ENCODE data around the gene PCSK1N. TPM values are rescaled to one million over a fixed set of nuclear protein-coding genes. Genes with fewer than 3 reads are reported as not detected.
"Not testable (repeated sequence)": the region's sequence is repeated elsewhere in the genome, so short reads cannot be mapped to it uniquely, and the experiment has no call there.

Gene PCSK1N, protein sequence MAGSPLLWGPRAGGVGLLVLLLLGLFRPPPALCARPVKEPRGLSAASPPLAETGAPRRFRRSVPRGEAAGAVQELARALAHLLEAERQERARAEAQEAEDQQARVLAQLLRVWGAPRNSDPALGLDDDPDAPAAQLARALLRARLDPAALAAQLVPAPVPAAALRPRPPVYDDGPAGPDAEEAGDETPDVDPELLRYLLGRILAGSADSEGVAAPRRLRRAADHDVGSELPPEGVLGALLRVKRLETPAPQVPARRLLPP
- 36.4 and 38.6 TPM in 2 replicates for polyA plus RNA-seq (2013)

DNA sequence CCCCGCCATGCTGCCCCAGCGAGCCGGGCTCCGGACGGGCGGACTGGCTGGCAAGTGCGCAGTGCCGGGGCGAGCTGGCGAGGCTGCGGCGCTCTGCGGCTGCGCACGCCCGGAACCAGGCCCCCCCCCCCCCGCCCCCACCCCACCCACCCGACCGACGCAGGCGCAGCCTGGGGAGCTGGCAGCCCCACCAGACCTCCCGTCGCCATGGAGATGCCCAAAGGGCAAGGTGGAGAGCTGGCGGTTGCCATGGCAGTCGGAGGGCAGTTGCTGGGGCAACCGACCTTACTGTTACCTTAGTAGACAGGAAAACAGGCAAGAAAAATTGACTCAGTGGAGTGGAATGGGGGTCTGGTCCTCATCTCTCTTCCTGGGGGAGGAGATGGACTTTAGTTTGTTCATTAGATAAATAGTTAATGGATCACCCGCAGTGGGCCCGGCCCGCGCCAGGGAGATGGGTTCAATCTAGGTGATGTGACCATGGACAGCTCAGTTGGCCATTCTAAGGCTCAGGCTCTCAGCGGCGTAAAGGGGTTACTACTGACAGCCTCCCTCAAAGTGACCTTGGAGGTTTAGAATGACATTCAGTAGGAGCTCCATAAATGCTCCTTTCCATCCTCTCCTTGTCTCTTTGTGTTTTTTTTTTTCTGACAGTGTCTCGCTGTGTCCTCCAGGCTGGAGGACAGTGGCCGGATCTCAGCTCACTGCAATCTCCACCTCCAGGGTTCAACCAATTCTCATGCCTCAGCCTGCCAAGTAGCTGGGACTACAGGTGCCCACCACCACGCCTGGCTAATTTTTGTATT lies at the start of gene PCSK1N:
PCSK1N (minus strand) TSS at position 87 of the 806 bp plus-strand sequence; CDS start at position 9, 78 bp downstream.
- Histone ChIP-seq H4K12ac (ENCODE audit: low read depth, low read length) (no peak within 1 kb of the TSS), H3K23ac (ENCODE audit: low read length) (no peak within 1 kb of the TSS), H3K9me3 (ENCODE audit: insufficient read depth, low read depth, low read length) (no peaks in the 10 kb centered on the region), H3K36me3 (ENCODE audit: control insufficient read depth in 1 of 2, insufficient read depth in 2 of 2, low read length in 2 of 2) (peaks cover 3 to 7% of the 10 kb centered on the region in 2 experiments), H3K14ac (ENCODE audit: low read length) (no peak within 1 kb of the TSS), H3K27ac (ENCODE audit: low read depth, low read length) (no peak within 1 kb of the TSS), H2BK5ac (ENCODE audit: low read depth, low read length, poor library complexity) (no peak within 1 kb of the TSS), H3K4me2 (ENCODE audit: low read length) (peak within 1 kb of the TSS; percentile 82), H3K9ac (ENCODE audit: low read length) (no peak within 1 kb of the TSS), H3K18ac (ENCODE audit: low read length) (no peak within 1 kb of the TSS), H3K27me3 (ENCODE audit: insufficient read depth, low read length) (peaks cover 14% of the 10 kb centered on the region), H2BK120ac (ENCODE audit: insufficient read depth, low read length, poor library complexity) (no peak within 1 kb of the TSS), H3K4ac (ENCODE audit: low read depth, low read length) (no peak within 1 kb of the TSS), H2BK12ac (ENCODE audit: low read length) (no peak within 1 kb of the TSS), H4K91ac (ENCODE audit: low read depth, low read length) (no peak within 1 kb of the TSS), H4K8ac (ENCODE audit: low read depth, low read length) (peak within 1 kb of the TSS; percentile 43), H2AK5ac (ENCODE audit: low read length) (no peak within 1 kb of the TSS), H2AFZ (ENCODE audit: insufficient read depth, low read length, poor library complexity) (no peak within 1 kb of the TSS), H3K4me3 (ENCODE audit: low read depth, low read length) (peak within 1 kb of the TSS; percentile 80), H3K4me1 (ENCODE audit: control insufficient read depth in 1 of 2, insufficient read depth in 2 of 2, low read length in 2 of 2) (peaks cover 10 to 15% of the 10 kb centered on the region in 2 experiments), H3K79me1 (ENCODE audit: low read length) (no peaks in the 10 kb centered on the region), H3K79me2 (ENCODE audit: control insufficient read depth, insufficient read depth, low read length, poor library complexity) (no peaks in the 10 kb centered on the region)
- DNase-seq = peak in 1 of 2 donors; percentile 6
- no CpG with 5 or more reads among the region's 35 CpGs for WGBS (ENCODE audit: extremely low coverage, insufficient coverage, insufficient read length)

DNA sequence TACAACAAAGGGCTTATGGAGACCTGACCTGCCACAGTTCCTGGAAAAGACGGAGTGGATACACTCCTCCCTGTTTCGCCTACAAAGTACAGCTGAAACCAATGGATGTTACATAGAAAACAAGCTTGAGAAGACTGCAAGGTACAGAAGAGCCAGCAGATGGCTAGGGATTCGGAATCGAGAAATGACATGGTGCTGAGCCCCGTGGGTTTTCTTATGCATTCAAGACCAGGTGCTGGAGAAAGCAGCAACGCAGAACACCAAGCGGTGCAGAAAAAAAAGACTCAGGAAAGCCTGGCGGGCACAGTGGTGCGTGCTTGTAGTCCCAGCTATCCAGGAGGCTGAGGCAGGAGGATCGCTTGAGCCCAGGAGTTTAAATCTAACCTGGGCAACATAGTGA lies 48.3 kb upstream of the PCSK1N start:
- Histone ChIP-seq H3K9ac (ENCODE audit: low read length) (no peak overlapping the region), H3K23ac (ENCODE audit: low read length) (no peak overlapping the region), H3K27ac (ENCODE audit: low read depth, low read length) (no peak overlapping the region), H2BK12ac (ENCODE audit: low read length) (no peak overlapping the region), H3K4me2 (ENCODE audit: low read length) (no peak overlapping the region), H4K8ac (ENCODE audit: low read depth, low read length) (no peak overlapping the region), H2BK120ac (ENCODE audit: insufficient read depth, low read length, poor library complexity) (no peak overlapping the region), H3K18ac (ENCODE audit: low read length) (no peak overlapping the region), H2BK5ac (ENCODE audit: low read depth, low read length, poor library complexity) (no peak overlapping the region), H3K9me3 (ENCODE audit: insufficient read depth, low read depth, low read length) (no peaks in the 10 kb centered on the region), H3K27me3 (ENCODE audit: insufficient read depth, low read length) (no peaks in the 10 kb centered on the region), H3K79me2 (ENCODE audit: control insufficient read depth, insufficient read depth, low read length, poor library complexity) (no peaks in the 10 kb centered on the region), H3K4ac (ENCODE audit: low read depth, low read length) (no peak overlapping the region), H3K4me1 (ENCODE audit: control insufficient read depth in 1 of 2, insufficient read depth in 2 of 2, low read length in 2 of 2) (no peaks in the 10 kb centered on the region), H3K4me3 (ENCODE audit: low read depth, low read length) (no peak overlapping the region), H2AK5ac (ENCODE audit: low read length) (no peak overlapping the region), H3K36me3 (ENCODE audit: control insufficient read depth in 1 of 2, insufficient read depth in 2 of 2, low read length in 2 of 2) (no peaks in the 10 kb centered on the region), H4K91ac (ENCODE audit: low read depth, low read length) (no peak overlapping the region), H2AFZ (ENCODE audit: insufficient read depth, low read length, poor library complexity) (no peak overlapping the region), H3K14ac (ENCODE audit: low read length) (no peak overlapping the region), H4K12ac (ENCODE audit: low read depth, low read length) (no peak overlapping the region), H3K79me1 (ENCODE audit: low read length) (no peaks in the 10 kb centered on the region)
- peak in 1 of 2 donors; percentile 13 for DNase-seq
- no CpG with 5 or more reads among the region's 10 CpGs for WGBS (ENCODE audit: extremely low coverage, insufficient coverage, insufficient read length)

DNA sequence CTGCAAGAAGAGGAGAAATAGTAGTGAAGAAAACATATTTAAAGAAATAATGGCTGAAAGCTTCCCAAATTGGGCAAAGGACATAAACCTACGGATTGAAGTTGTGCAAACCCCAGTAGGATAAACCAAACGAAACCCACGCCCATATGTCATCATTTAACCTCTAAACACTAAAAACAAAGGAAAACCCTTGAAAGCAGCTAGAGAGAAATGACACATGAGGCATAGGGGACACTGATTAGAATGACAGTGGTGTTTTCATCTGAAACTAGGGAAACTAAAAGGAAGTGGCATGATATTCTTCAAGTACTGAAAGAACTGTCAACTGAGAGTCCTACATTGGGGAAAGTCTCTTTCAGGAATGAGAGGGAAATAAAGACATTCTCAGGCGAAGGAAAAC lies 41.5 kb upstream of the PCSK1N start:
- not testable (repeated sequence) for H3K4me1 ChIP-seq (ENCODE audit: control insufficient read depth in 1 of 2, insufficient read depth in 2 of 2, low read length in 2 of 2); H3K79me2 ChIP-seq (ENCODE audit: control insufficient read depth, insufficient read depth, low read length, poor library complexity); H4K91ac ChIP-seq (ENCODE audit: low read depth, low read length); H3K4me2 ChIP-seq (ENCODE audit: low read length); H3K36me3 ChIP-seq (ENCODE audit: control insufficient read depth in 1 of 2, insufficient read depth in 2 of 2, low read length in 2 of 2); H3K4ac ChIP-seq (ENCODE audit: low read depth, low read length); H4K12ac ChIP-seq (ENCODE audit: low read depth, low read length); H3K4me3 ChIP-seq (ENCODE audit: low read depth, low read length); H4K8ac ChIP-seq (ENCODE audit: low read depth, low read length); H2AFZ ChIP-seq (ENCODE audit: insufficient read depth, low read length, poor library complexity); DNase-seq; H3K23ac ChIP-seq (ENCODE audit: low read length); H3K79me1 ChIP-seq (ENCODE audit: low read length); H3K9ac ChIP-seq (ENCODE audit: low read length); H3K14ac ChIP-seq (ENCODE audit: low read length); H2BK120ac ChIP-seq (ENCODE audit: insufficient read depth, low read length, poor library complexity); H2BK12ac ChIP-seq (ENCODE audit: low read length); H3K27me3 ChIP-seq (ENCODE audit: insufficient read depth, low read length); H3K9me3 ChIP-seq (ENCODE audit: insufficient read depth, low read depth, low read length); H3K27ac ChIP-seq (ENCODE audit: low read depth, low read length); H2AK5ac ChIP-seq (ENCODE audit: low read length); H3K18ac ChIP-seq (ENCODE audit: low read length); H2BK5ac ChIP-seq (ENCODE audit: low read depth, low read length, poor library complexity)
- no CpG with 5 or more reads among the region's 4 CpGs for WGBS (ENCODE audit: extremely low coverage, insufficient coverage, insufficient read length)

DNA sequence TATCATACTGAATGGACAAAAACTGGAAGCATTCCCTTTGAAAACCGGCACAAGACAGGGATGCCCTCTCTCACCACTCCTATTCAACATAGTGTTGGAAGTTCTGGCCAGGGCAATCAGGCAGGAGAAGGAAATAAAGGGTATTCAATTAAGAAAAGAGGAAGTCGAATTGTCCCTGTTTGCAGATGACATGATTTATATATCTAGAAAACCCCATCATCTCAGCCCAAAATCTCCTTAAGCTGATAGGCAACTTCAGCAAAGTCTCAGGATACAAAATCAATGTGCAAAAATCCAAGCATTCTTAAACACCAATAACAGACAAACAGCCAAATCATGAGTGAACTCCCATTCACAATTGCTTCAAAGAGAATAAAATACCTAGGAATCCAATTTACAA lies 36.6 kb upstream of the PCSK1N start:
- H4K12ac ChIP-seq (ENCODE audit: low read depth, low read length); H3K14ac ChIP-seq (ENCODE audit: low read length); H4K8ac ChIP-seq (ENCODE audit: low read depth, low read length); H3K9ac ChIP-seq (ENCODE audit: low read length); H3K4me2 ChIP-seq (ENCODE audit: low read length); H3K23ac ChIP-seq (ENCODE audit: low read length); H3K79me1 ChIP-seq (ENCODE audit: low read length); DNase-seq; H3K9me3 ChIP-seq (ENCODE audit: insufficient read depth, low read depth, low read length); H3K4me3 ChIP-seq (ENCODE audit: low read depth, low read length); H4K91ac ChIP-seq (ENCODE audit: low read depth, low read length); H3K18ac ChIP-seq (ENCODE audit: low read length); H2AK5ac ChIP-seq (ENCODE audit: low read length); H3K4ac ChIP-seq (ENCODE audit: low read depth, low read length); H3K79me2 ChIP-seq (ENCODE audit: control insufficient read depth, insufficient read depth, low read length, poor library complexity); H2AFZ ChIP-seq (ENCODE audit: insufficient read depth, low read length, poor library complexity); H2BK12ac ChIP-seq (ENCODE audit: low read length); H3K27ac ChIP-seq (ENCODE audit: low read depth, low read length); H3K27me3 ChIP-seq (ENCODE audit: insufficient read depth, low read length); H3K4me1 ChIP-seq (ENCODE audit: control insufficient read depth in 1 of 2, insufficient read depth in 2 of 2, low read length in 2 of 2); H3K36me3 ChIP-seq (ENCODE audit: control insufficient read depth in 1 of 2, insufficient read depth in 2 of 2, low read length in 2 of 2); H2BK5ac ChIP-seq (ENCODE audit: low read depth, low read length, poor library complexity); H2BK120ac ChIP-seq (ENCODE audit: insufficient read depth, low read length, poor library complexity): not testable (repeated sequence)
- no CpG with 5 or more reads among the region's 2 CpGs for WGBS (ENCODE audit: extremely low coverage, insufficient coverage, insufficient read length)
